Stomach smooth muscle (tissue), 2 donors: ENCODE measurements around the gene MPI.

Source experiments
- H3K27ac ChIP-seq: one replicate; pipeline ENCODE4 v1.7.0; 2013; ENCODE audit warnings: mild to moderate bottlenecking, low read length, inconsistent platforms
- H3K27me3 ChIP-seq, 2 donors: one replicate each; pipeline ENCODE4 v1.7.0; 2013; ENCODE audit warnings: low read length in 2 of 2; ENCODE audit not compliant: insufficient read depth in 2 of 2, control insufficient read depth in 1 of 2
- H3K36me3 ChIP-seq, 2 donors: one replicate each; pipeline ENCODE4 v1.7.0; 2013; ENCODE audit warnings: low read length in 2 of 2; ENCODE audit not compliant: control insufficient read depth in 2 of 2, insufficient read depth in 2 of 2
- H3K4me1 ChIP-seq: one replicate; pipeline ENCODE4 v1.7.0; 2013; ENCODE audit warnings: low read length; ENCODE audit not compliant: control insufficient read depth, insufficient read depth
- H3K4me3 ChIP-seq, 2 donors: one replicate each; pipeline ENCODE4 v1.7.0; 2013; ENCODE audit warnings: low read length in 2 of 2
- H3K9ac ChIP-seq, 2 donors: one replicate each; pipeline ENCODE4 v1.7.0; 2013; ENCODE audit warnings: low read length in 2 of 2, mild to moderate bottlenecking in 1 of 2
- H3K9me3 ChIP-seq, 2 donors: one replicate each; pipeline ENCODE4 v1.7.0; 2013; ENCODE audit warnings: low read length in 2 of 2; ENCODE audit not compliant: control insufficient read depth in 2 of 2
- donor health status: healthy.
- donor health status: Pancreatic carcinoma.

MPI gene

GRCh38 chr15:74889883-74890664 lies at the start of gene MPI:
Gene MPI (plus strand): TSS chr15:74890042. CDS start chr15:74890074, 32 bp downstream.
- peaks cover 22% of the 10 kb centered on the region for H3K4me1 ChIP-seq
- no peaks in the 10 kb centered on the region for H3K9me3 ChIP-seq
- peak within 1 kb of the TSS; percentile 92 to 94 for H3K9ac ChIP-seq
- peaks cover 15 to 20% of the 10 kb centered on the region in 2 donors for H3K36me3 ChIP-seq
- H3K4me3 ChIP-seq, result peak within 1 kb of the TSS; percentile 85 to 99
- peak within 1 kb of the TSS; percentile 55 for H3K27ac ChIP-seq
- H3K27me3 ChIP-seq, result no peaks in the 10 kb centered on the region

GRCh38 chr15:74840851-74841775 lies 48.7 kb upstream of the MPI start:
- H3K9ac ChIP-seq, result no peak overlapping the region

GRCh38 chr15:74841891-74842373 lies 47.9 kb upstream of the MPI start:
- H3K27me3 ChIP-seq, result no peaks in the 10 kb centered on the region
- no peak overlapping the region for H3K27ac ChIP-seq
- peaks cover 25% of the 10 kb centered on the region for H3K4me1 ChIP-seq
- peaks cover 0 to 10% of the 10 kb centered on the region in 2 donors for H3K36me3 ChIP-seq
- peak overlapping the region in 1 of 2 donors; percentile 82 for H3K9ac ChIP-seq
- H3K4me3 ChIP-seq, result peak overlapping the region; percentile 91 to 92
- no peaks in the 10 kb centered on the region for H3K9me3 ChIP-seq

More at GRCh38 chr15:74840851-74841775, 48.7 kb upstream of the MPI start:
- peaks cover 25% of the 10 kb centered on the region for H3K4me1 ChIP-seq
- H3K27me3 ChIP-seq, result no peaks in the 10 kb centered on the region
- peak overlapping the region in 1 of 2 donors; percentile 3 for H3K4me3 ChIP-seq
- peaks cover 0 to 10% of the 10 kb centered on the region in 2 donors for H3K36me3 ChIP-seq
- H3K27ac ChIP-seq, result no peak overlapping the region
- no peaks in the 10 kb centered on the region for H3K9me3 ChIP-seq

GRCh38 chr15:74842581-74843444 lies 47.0 kb upstream of the MPI start, which contains the start of gene ULK3:
Gene ULK3 (minus strand): TSS chr15:74843156. CDS start chr15:74843105, 51 bp downstream.
- Histone ChIP-seq H3K27ac (peak within 1 kb of the TSS; percentile 76), H3K27me3 (no peaks in the 10 kb centered on the region), H3K4me3 (peak within 1 kb of the TSS; percentile 91 to 92), H3K9ac (peak within 1 kb of the TSS; percentile 81 to 85), H3K9me3 (no peaks in the 10 kb centered on the region), H3K36me3 (peaks cover 3 to 14% of the 10 kb centered on the region in 2 donors), H3K4me1 (peaks cover 25% of the 10 kb centered on the region)

GRCh38 chr15:74843445-74843828 lies 46.4 kb upstream of the MPI start:
- Histone ChIP-seq H3K27me3 (no peaks in the 10 kb centered on the region), H3K4me1 (peaks cover 25% of the 10 kb centered on the region), H3K36me3 (peaks cover 7 to 20% of the 10 kb centered on the region in 2 donors), H3K9ac (peak overlapping the region; percentile 76 to 85), H3K27ac (peak overlapping the region; percentile 76), H3K9me3 (no peaks in the 10 kb centered on the region), H3K4me3 (peak overlapping the region; percentile 68 to 91)

GRCh38 chr15:74843891-74844299 lies 45.9 kb upstream of the MPI start:
- peaks cover 25% of the 10 kb centered on the region for H3K4me1 ChIP-seq
- peaks cover 11 to 21% of the 10 kb centered on the region in 2 donors for H3K36me3 ChIP-seq
- H3K27me3 ChIP-seq, result no peaks in the 10 kb centered on the region
- no peaks in the 10 kb centered on the region for H3K9me3 ChIP-seq
- H3K27ac ChIP-seq, result peak overlapping the region; percentile 76
- peak overlapping the region; percentile 76 to 85 for H3K9ac ChIP-seq
- no peak overlapping the region for H3K4me3 ChIP-seq

- Histone ChIP-seq H3K9ac (no peak overlapping the region), H3K4me3 (no peak overlapping the region), H3K27ac (no peak overlapping the region), H3K27me3 (no peaks in the 10 kb centered on the region), H3K4me1 (peaks cover 25% of the 10 kb centered on the region), H3K36me3 (peaks cover 13 to 21% of the 10 kb centered on the region in 2 donors), H3K9me3 (no peaks in the 10 kb centered on the region)
These were observed 45.3 kb upstream of the MPI start for GRCh38 chr15:74844319-74845207.

- H3K9ac ChIP-seq, result no peak overlapping the region
- H3K36me3 ChIP-seq, result peaks cover 19 to 26% of the 10 kb centered on the region in 2 donors
- no peaks in the 10 kb centered on the region for H3K27me3 ChIP-seq
- no peak overlapping the region for H3K4me3 ChIP-seq
- no peak overlapping the region for H3K27ac ChIP-seq
- H3K9me3 ChIP-seq, result no peaks in the 10 kb centered on the region
- H3K4me1 ChIP-seq, result peaks cover 25% of the 10 kb centered on the region
These were observed 44.7 kb upstream of the MPI start for GRCh38 chr15:74845208-74845568.

GRCh38 chr15:74845581-74845980 lies 44.3 kb upstream of the MPI start:
- peaks cover 23 to 30% of the 10 kb centered on the region in 2 donors for H3K36me3 ChIP-seq
- no peak overlapping the region for H3K27ac ChIP-seq
- no peak overlapping the region for H3K9ac ChIP-seq
- peaks cover 25% of the 10 kb centered on the region for H3K4me1 ChIP-seq
- H3K9me3 ChIP-seq, result no peaks in the 10 kb centered on the region
- H3K4me3 ChIP-seq, result no peak overlapping the region
- H3K27me3 ChIP-seq, result no peaks in the 10 kb centered on the region
